NCI-H526 treated with DMSO at 0.1 percent for 48 hours (cell line): ENCODE data around the gene TBC1D24.
A peak's percentile ranks its signal among the peaks of the same experiment; 100 is the strongest.

Source experiments
- DNase-seq: peaks from one replicate; lab custom pipeline; 2025; lab: John Stamatoyannopoulos, UW

TBC1D24 gene

DNA sequence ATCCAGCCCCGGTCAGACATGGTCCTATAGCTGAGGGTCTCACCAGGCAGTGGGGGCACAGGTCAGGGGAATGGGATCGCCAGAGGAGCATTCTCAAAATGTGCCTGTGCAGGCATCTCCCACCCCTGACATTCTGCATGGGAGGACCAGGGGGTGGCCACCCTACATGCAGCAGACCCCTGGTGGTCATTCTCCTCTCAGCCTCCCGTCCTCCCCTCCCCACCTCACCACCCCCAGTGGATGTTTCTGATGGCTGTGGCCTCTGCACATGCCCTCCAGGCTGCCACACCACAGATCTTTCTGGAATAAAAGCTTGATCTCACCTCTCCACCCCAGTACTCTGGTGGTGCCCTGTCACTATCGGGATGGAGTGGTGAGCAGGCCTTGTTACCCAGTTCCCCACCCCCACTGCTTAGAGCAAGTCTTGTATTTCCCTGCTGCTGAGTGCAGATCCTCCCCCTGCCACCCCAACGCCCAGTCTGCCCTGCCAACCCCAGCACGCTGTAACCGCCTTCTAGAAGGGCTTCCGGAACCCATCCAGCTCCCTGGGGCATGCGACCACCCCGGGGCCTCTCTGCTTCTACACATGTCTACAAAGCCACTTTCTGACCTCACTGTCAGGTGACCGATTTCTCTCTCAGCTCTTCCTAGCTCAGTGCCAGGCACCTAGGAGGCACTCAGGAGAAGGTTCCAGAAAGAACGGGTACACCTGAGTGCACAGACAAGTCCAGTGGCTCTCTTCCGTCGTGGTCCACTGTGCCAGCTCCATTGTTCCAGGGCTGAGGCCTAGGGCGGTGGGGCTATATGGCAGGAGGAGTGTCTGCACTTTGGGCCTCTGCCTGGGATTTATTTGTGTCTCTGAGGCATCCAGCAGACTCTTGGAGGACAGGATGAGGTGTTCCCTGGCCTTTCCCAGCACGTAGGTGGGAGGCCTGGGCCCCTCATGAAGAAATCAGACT lies 9.3 kb downstream of the TBC1D24 start:
- no peak for DNase-seq

DNA sequence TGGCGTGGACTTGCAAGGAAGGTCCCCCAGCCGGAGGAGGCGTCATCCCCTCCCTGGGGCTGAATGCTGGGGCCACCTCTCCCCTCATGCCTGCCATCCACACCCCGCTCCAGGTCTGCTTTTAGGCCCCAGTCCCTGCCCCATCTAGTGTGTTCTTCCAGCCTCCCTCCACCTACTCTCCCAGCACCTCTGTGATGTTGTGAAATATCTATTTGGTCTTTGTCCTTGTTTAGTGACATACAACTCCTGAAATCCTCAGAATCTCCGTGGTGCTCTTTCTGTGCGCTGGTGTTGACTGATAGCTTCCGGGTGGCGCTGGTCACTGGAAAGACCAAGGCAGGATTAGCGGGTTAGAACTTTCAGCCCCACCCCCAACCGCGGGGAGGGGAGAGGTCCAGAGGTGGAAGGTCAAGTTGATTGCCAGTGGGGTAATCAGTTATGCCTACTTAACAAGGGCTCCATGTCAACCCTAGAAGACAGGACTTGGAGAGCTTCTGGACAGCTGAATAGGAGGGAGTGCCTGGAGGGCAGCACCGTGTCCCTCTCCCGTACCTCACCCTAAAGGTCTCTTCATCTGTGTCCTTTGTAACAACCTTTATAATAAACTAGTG lies 10.1 kb downstream of the TBC1D24 start:
- DNase-seq: no peak

DNA sequence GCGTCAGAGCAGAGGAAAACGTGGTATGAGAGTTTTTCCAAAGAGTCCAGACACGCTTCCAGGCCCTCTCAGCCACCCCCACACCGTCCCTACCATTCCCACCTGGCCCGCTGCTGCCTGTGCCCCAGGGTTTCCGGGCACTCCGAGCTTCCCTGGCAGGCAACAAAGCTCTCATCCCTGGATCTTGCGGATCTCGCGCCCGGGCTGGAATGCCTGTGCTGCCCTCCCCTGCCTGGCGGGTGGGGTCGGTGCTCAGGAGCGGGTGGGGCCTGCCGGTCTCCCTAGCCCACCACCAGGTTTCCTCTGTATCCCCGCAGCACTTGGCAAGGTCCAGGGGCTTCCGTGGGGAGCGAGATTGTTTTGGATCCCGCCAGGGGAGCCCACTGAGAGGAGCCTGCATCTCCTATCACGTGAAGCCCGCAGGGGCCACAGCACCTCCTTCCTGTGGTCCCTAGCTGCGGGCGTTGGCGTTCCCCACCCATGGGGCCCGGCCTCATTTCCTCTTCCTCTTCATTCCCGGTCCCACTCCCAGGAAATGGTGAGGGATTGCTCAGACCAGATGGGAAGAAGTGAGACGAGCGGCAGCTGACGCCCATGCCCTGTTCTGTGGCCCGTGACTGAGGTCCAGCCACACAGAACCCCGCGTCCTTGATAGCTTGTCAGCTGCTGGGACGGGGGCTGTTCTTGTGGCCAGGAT lies 11.0 kb downstream of the TBC1D24 start:
- DNase-seq: no peak

- no peak for DNase-seq
These were observed 12.0 kb downstream of the TBC1D24 start for GRCh38 chr16:2486645-2487516.

GRCh38 chr16:2487517-2487842 lies 12.6 kb downstream of the TBC1D24 start:
- no peak for DNase-seq

GRCh38 chr16:2487903-2488531 lies 13.1 kb downstream of the TBC1D24 start:
- no peak for DNase-seq

GRCh38 chr16:2489581-2489980 lies 14.7 kb downstream of the TBC1D24 start:
- no peak for DNase-seq

DNA sequence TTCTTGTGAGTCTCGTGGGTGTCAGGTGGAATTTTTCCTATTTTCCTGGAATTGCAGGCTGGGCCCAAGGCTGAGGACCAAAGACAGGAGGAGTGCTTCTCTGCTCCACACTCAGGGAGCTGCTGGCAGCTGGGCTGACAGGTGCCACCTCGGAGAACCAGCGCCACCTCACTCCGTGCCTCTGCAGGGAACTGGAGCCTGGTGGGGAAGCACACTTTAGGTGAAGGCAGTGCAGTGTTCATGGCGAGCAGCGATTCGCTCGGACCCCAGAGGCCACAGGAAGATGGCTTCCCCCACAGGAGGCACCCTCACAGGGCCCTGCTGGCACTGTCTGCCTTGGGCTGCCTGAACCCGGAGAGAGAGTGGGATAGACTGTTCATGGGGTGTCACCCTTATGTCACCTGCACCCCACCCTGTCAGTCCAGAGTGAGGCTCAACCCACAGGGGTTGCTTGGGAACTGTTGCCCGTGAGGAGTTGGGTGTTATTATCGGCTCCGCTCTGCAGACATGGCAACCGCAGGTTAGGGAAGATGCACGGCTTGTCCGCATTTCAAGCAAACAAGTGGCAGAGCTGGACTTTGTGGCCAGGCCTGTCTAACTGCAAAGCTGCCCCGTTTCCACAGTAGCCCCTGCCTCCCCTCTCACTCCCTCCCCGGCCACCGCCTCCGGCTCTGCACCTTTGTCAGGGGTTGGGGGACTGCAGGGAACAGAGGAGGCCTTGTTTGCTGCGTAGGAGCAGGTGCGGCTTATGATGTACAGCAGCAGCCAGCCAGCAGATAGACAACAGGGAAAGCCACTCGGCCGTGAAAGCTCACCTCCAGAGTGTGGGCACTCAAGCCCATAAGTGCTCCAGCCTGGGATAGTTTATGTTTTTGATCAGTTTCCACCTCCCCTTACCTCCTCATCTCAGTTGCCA lies 15.5 kb downstream of the TBC1D24 start:
- DNase-seq: peak; percentile 78

GRCh38 chr16:2492292-2492691 lies 17.4 kb downstream of the TBC1D24 start:
- no peak for DNase-seq

DNA sequence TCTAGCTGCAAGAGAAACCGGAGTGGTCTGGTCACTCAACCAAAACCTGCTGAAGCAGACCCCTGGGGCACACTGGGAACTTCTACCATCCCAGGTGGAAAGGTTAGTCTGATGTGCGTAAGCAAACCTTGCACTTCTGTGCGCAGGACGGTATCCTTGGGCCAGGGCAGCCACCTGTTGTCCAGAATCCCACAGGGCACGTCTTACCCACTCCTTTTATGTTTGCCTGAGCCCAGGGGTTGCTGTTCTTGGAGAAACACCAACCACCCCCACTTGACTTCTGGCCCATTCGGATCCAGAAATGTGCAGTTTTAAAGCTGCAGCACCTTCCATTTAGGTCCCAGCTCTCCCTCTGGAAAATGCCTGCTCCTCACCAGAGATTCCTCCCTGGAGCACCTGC lies 18.7 kb downstream of the TBC1D24 start:
- DNase-seq: no peak

DNA sequence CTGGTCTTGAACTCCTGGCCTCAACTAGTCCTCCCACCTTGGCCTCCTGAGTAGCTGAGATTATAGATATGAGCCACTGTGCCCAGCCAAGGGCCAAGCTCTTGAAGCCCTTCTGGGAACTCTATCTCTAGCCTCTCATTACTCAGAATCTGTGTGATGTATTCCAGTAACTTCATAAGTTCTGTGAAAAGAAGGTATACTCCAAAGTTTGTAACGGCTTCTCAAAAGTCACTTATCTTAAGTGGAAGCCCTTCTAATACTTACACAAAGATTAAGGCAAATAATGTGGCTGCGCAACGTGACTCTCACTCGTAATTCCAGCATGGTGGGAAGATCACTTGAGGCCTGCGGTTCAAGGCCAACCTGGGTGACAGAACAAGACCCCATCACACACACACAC lies 19.7 kb downstream of the TBC1D24 start:
- DNase-seq: no peak

GRCh38 chr16:2495041-2495440 lies 20.1 kb downstream of the TBC1D24 start:
- DNase-seq: no peak

DNA sequence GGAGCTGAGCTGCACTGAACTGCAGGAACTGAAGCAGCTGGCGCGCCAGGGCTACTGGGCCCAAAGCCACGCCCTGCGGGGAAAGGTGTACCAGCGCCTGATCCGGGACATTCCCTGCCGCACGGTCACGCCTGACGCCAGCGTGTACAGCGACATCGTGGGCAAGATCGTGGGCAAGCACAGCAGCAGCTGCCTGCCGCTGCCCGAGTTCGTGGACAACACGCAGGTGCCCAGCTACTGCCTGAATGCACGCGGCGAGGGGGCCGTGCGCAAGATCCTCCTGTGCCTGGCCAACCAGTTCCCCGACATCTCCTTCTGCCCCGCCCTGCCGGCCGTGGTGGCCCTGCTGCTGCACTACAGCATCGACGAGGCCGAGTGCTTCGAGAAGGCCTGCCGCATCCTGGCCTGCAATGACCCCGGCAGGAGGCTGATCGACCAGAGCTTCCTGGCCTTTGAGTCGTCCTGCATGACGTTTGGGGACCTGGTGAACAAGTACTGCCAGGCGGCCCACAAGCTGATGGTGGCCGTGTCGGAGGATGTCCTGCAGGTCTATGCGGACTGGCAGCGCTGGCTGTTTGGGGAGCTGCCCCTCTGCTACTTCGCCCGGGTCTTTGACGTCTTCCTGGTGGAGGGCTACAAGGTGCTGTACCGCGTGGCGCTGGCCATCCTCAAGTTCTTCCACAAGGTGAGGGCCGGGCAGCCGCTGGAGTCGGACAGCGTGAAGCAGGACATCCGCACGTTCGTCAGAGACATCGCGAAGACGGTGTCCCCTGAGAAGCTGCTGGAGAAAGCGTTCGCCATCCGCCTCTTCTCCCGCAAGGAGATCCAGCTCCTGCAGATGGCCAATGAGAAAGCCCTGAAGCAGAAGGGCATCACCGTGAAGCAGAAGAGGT lies 21.5 kb downstream of the TBC1D24 start:
- no peak for DNase-seq

- no peak for DNase-seq
These were observed 22.2 kb downstream of the TBC1D24 start for GRCh38 chr16:2497116-2497630.

DNA sequence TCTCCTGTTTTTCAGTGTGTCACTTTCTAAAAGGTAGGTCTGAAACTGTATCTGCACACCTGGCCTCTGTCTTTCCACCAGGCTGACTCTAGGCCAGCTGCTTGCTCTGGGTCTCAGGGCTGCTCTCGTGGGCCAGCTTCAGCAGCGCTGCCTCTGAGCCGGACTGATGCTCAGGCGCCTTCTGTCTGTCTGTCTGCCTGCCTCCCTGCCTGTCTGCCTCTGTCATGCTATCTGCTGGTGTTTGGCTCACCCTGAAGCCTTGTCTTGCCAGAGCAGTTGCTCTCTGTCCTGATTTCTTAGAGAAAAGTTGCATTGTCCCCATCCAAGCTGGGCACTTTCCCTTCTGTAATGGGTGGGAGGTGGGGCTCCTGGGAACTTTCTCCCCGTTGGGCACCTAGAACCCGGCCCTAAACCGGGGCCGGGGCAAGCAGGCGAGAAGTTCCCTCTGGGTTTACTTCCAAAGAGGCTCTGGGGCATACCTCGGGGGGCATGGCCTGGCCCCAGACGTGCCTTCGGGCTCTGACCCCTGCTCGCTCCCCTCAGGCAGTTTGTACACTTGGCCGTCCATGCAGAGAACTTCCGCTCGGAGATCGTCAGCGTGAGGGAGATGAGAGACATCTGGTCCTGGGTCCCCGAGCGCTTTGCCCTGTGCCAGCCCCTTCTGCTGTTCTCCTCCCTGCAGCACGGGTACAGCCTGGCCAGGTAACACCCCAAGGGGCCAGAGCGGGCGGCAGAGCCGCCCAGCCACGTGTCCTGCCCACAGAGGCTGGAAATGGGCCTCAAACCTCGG lies 23.0 kb downstream of the TBC1D24 start:
- DNase-seq: no peak

DNA sequence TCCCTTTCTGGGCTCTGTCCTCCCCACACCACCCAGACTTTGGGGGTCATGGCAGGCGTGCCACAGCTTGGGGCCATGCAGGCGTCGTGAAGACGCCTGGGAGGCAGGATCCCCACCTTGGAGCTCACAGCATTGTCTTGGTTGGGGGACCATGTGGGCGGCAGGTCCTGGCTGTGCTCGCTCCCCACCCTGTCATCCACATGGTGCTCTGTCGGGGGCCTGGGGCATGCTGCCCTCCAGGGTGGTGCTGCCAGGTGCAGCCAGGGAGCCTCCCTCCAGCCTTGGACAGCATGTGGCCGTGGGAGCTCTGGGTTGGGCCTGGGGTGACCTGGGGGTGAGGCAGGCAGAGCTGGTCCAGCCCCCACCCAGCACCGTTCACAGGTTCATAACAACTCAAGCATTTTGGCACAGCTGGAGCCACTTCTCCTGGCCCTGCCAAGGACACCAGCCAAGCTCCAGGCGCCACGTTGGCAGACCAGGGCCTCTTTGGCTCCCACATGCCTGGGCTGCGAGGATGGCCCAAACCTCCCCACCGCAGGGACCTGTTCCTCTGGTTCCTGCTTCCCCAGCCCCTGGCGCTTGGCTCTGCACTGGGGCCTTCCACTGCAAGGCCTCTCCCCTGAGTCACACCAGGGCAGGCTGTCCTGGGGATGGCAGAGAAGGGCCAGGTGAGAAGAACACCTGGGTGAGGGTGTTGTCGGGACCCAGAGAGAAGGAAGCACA lies 23.8 kb downstream of the TBC1D24 start:
- no peak for DNase-seq

DNA sequence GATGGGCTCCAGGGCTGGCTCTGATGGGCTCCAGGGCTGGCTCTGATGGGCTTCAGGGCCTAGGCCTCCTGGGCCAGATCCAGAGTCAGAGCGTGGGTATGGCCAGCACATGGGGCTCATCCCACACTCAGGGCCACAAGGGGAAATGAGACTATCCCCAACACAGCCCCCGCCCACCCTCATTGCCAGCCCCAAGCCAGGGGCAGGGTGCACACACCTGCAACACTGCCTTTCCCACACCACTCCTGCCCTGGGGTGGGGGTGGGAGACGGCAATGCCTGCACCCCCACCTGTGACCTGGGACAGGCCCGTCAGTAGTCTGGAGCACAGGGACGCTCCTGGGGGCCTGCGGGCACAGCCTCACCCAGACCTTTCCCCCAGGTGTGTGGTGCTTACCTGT lies 24.5 kb downstream of the TBC1D24 start:
- no peak for DNase-seq
